OCI-LY7 (cell line): ENCODE data around the gene TNFRSF1A. TPM values are rescaled to one million over a fixed set of nuclear protein-coding genes. Genes with fewer than 3 reads are reported as not detected.

ENCODE experiments used
- BruUV-seq: library from RNA; stranded (reverse); fragments of 400-500 nt; replicated peaks from 2 replicates; lab custom pipeline; 2021; lab: Mats Ljungman, UMichigan
- CTCF ChIA-PET: fragments of 300-600 bp; sonication (Branson Sonifier 250); formaldehyde crosslinking; loops from one replicate; lab custom pipeline; 2022; ENCODE audit warnings: antibody characterized with exemption; ENCODE audit not compliant: unreplicated experiment; lab: Charles Lee
- POLR2A ChIA-PET: fragments of 300-600 bp; sonication (Branson Sonifier 250); formaldehyde crosslinking; loops from one replicate; lab custom pipeline; 2022; ENCODE audit warnings: antibody characterized with exemption; lab: Charles Lee
- DNase-seq: peaks from one replicate; pipeline ENCODE4 v3.0.0-alpha.2; 2015; ENCODE audit warnings: low spot score
- H2AFZ ChIP-seq: fragments of 200-600 bp; sonication (generic), shearing (Covaris generic); 2 replicates; pipeline ENCODE4 v1.6.1; 2014; ENCODE audit warnings: mild to moderate bottlenecking, antibody characterized with exemption, low read length, moderate library complexity
- H3K27ac ChIP-seq: fragments of 200-600 bp; sonication (generic); 2 replicates; pipeline ENCODE4 v1.5.1; 2014; ENCODE audit warnings: mixed run types, low read depth, mild to moderate bottlenecking, moderate library complexity, low read length, inconsistent platforms; ENCODE audit not compliant: poor library complexity, severe bottlenecking
- H3K36me3 ChIP-seq: fragments of 200-600 bp; sonication (generic); 2 replicates; pipeline ENCODE4 v1.6.1; 2014; ENCODE audit warnings: mild to moderate bottlenecking, antibody characterized with exemption, low read length, moderate library complexity, mixed read lengths; ENCODE audit not compliant: insufficient read depth
- H3K4me1 ChIP-seq: fragments of 200-600 bp; sonication (generic); 2 replicates; pipeline ENCODE4 v1.5.1; 2014; ENCODE audit warnings: mild to moderate bottlenecking, low read length; ENCODE audit not compliant: insufficient read depth, poor library complexity, severe bottlenecking
- H3K4me2 ChIP-seq: fragments of 200-600 bp; sonication (generic); 2 replicates; pipeline ENCODE4 v1.6.1; 2014; ENCODE audit warnings: mild to moderate bottlenecking, low read length
- H3K4me3 ChIP-seq: fragments of 200-600 bp; sonication (generic); 2 replicates; pipeline ENCODE4 v1.5.1; 2014; ENCODE audit warnings: mild to moderate bottlenecking, low read depth, low read length; ENCODE audit not compliant: poor library complexity, severe bottlenecking
- H3K79me2 ChIP-seq: fragments of 200-600 bp; sonication (generic); 2 replicates; pipeline ENCODE4 v1.6.1; 2016; ENCODE audit warnings: low read depth, mild to moderate bottlenecking, low read length, moderate library complexity, mixed read lengths; ENCODE audit not compliant: insufficient read depth
- H3K9me2 ChIP-seq: fragments of 200-600 bp; sonication (generic); 2 replicates; pipeline ENCODE4 v1.6.1; 2016; ENCODE audit warnings: mild to moderate bottlenecking, low read length, mixed read lengths; ENCODE audit not compliant: insufficient read depth
- H3K9me3 ChIP-seq: fragments of 200-600 bp; sonication (generic); 2 replicates; pipeline ENCODE4 v1.6.1; 2014; ENCODE audit warnings: mild to moderate bottlenecking, mixed run types, low read length, mixed read lengths
- H4K20me1 ChIP-seq: fragments of 200-600 bp; sonication (generic); 2 replicates; pipeline ENCODE4 v1.6.1; 2014; ENCODE audit warnings: mild to moderate bottlenecking, antibody characterized with exemption, low read length, moderate library complexity, mixed read lengths; ENCODE audit not compliant: insufficient read depth
- EZH2phosphoT487 ChIP-seq: fragments of 200-600 bp; sonication (generic); IDR thresholded peaks from 2 replicates; pipeline ENCODE4 v1.6.1; 2018; ENCODE audit warnings: low read depth, borderline replicate concordance, mild to moderate bottlenecking, mixed run types, antibody characterized with exemption, low read length, moderate library complexity, mixed read lengths
- intact Hi-C: fragments of 100-400 bp; cut with micrococcal nuclease; formaldehyde crosslinking; loops from one replicate; pipeline ENCODE4 v1.10.0; 2022; ENCODE audit not compliant: unreplicated experiment
- total RNA-seq, 2 experiments: library from RNA; depleted of rRNA in 1 of 2; stranded (reverse); fragments of >200 nt in 1 of 2; shearing (Covaris generic) in 1 of 2; gene quantifications; 2 replicates each; pipeline ENCODE4 v1.2.3, GENCODE V29; 2014 to 2022
- TF ChIP-seq, protein P1 (sequence below): fragments of 200-600 bp; sonication (generic); conservative IDR thresholded peaks from 2 replicates; pipeline ENCODE4 v1.5.1; 2014; ENCODE audit warnings: mild to moderate bottlenecking, antibody characterized with exemption, low read length, moderate library complexity, mixed read lengths

TNFRSF1A gene
- total RNA-seq, 2 experiments from 2014 or later: 37.3 to 50.9 TPM

DNA sequence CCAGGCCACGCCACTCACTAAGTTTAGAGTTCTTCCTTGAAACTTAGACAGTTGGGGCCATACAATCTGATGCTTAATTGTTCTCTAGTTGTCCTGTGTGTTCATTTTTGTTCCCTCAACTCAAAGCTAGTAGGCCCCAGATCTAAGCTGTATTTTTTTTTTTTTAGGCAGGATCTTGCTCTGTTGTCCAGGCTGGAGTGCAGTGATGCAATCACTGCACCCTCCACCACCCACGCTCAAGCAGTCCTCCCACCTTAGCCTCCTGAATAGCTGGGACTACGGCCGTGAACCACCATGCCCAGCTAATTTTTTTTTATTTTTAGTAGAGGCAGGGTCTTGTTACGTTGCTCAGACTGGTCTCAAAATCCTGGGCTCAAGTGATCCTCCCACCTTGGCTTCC, 7.5 kb downstream of the TNFRSF1A start:
- BruUV-seq: no TSS peak
- H3K27ac ChIP-seq: no peak overlapping the region
- H3K36me3 ChIP-seq: peaks cover 54% of the 10 kb centered on the region
- H3K9me3 ChIP-seq: no peaks in the 10 kb centered on the region
- no peak overlapping the region for H3K4me2 ChIP-seq
- ChIA-PET POLR2A (interaction anchor here (1.1 to 4.0 kb wide), 3 partner anchors 10 to 33 kb away, joined by 3 to 55 read pairs (median 15); no protein-coding TSS in a partner anchor), CTCF (interaction anchor here (1.0 to 1.8 kb wide), 5 partner anchors 11 to 131 kb away, joined by 3 to 9 read pairs (median 4); no protein-coding TSS in a partner anchor)
- intact Hi-C loops: loop anchor here (2.0 kb wide), 1 partner anchor 88 kb away; no protein-coding TSS in a partner anchor
- H3K79me2 ChIP-seq: peaks cover 38% of the 10 kb centered on the region; the same call in 1 of the 2 replicates
- no peak overlapping the region for H3K4me3 ChIP-seq
- no peaks in the 10 kb centered on the region for H4K20me1 ChIP-seq
- H3K9me2 ChIP-seq: no peaks in the 10 kb centered on the region
- TF ChIP-seq, protein P1, sequence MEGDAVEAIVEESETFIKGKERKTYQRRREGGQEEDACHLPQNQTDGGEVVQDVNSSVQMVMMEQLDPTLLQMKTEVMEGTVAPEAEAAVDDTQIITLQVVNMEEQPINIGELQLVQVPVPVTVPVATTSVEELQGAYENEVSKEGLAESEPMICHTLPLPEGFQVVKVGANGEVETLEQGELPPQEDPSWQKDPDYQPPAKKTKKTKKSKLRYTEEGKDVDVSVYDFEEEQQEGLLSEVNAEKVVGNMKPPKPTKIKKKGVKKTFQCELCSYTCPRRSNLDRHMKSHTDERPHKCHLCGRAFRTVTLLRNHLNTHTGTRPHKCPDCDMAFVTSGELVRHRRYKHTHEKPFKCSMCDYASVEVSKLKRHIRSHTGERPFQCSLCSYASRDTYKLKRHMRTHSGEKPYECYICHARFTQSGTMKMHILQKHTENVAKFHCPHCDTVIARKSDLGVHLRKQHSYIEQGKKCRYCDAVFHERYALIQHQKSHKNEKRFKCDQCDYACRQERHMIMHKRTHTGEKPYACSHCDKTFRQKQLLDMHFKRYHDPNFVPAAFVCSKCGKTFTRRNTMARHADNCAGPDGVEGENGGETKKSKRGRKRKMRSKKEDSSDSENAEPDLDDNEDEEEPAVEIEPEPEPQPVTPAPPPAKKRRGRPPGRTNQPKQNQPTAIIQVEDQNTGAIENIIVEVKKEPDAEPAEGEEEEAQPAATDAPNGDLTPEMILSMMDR: no peak
- TF ChIP-seq EZH2phosphoT487: no peak
- DNase-seq: no peak
- H3K4me1 ChIP-seq: peaks cover 68% of the 10 kb centered on the region
- no peak overlapping the region for H2AFZ ChIP-seq

DNA sequence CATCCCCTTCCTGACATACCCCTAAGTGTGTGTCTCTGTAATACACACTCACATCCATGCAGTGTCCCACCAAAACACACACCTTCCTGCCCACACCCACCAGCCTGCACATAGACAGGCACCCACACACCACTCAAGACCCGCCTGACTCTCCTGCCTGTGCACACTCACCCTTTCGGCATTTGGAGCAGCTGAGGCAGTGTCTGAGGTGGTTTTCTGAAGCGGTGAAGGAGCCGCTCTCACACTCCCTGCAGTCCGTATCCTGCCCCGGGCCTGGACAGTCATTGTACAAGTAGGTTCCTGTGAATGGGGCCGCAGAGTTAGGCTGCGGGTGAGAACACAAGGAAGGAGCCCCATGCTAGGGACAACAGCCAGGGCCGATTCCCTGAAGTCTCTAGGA, 8.3 kb downstream of the TNFRSF1A start:
- Histone ChIP-seq H3K9me2 (no peaks in the 10 kb centered on the region), H3K4me2 (no peak overlapping the region), H4K20me1 (no peaks in the 10 kb centered on the region), H3K4me1 (peaks cover 60% of the 10 kb centered on the region), H3K36me3 (peaks cover 57% of the 10 kb centered on the region), H3K79me2 (peaks cover 35% of the 10 kb centered on the region; the same call in 1 of the 2 replicates), H3K4me3 (no peak overlapping the region), H3K27ac (no peak overlapping the region), H2AFZ (no peak overlapping the region), H3K9me3 (no peaks in the 10 kb centered on the region)
- no peak for DNase-seq
- ChIA-PET CTCF (no interaction called here), POLR2A (interaction anchor here (1.1 to 4.0 kb wide), 2 partner anchors 26 to 34 kb away, joined by 3 to 55 read pairs; no protein-coding TSS in a partner anchor)
- BruUV-seq: no TSS peak
- intact Hi-C loops: no loop called here
- TF ChIP-seq EZH2phosphoT487: no peak
- TF ChIP-seq, protein P1: no peak

DNA sequence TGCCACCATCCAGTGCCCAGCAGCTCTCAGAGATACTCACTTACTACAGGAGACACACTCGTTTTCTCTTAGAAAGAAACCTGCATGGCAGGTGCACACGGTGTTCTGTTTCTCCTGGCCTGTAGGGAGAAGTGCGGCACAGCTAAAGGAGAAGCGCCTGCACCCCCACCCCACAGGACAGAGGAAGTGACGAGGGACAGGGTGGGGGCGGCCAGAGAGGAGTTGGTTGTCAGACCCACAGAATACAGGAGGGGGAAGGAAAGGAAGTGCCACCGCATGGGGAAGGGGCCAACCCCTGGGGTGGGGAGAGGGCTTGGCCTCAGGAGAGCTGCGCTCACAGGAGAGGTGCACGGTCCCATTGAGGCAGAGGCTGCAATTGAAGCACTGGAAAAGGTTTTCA, 8.8 kb downstream of the TNFRSF1A start:
- BruUV-seq: no TSS peak
- peaks cover 55% of the 10 kb centered on the region for H3K4me1 ChIP-seq
- intact Hi-C loops: no loop called here
- H3K9me3 ChIP-seq: no peaks in the 10 kb centered on the region
- H3K4me3 ChIP-seq: no peak overlapping the region
- no peaks in the 10 kb centered on the region for H4K20me1 ChIP-seq
- no peaks in the 10 kb centered on the region for H3K9me2 ChIP-seq
- ChIA-PET POLR2A (interaction anchor here (1.2 kb wide), 1 partner anchor 12 kb away, joined by 5 read pairs; no protein-coding TSS in a partner anchor), CTCF (interaction anchor here (0.9 kb wide), 1 partner anchor 38 kb away, joined by 3 read pairs; no protein-coding TSS in a partner anchor)
- no peak for DNase-seq
- H3K27ac ChIP-seq: no peak overlapping the region
- peaks cover 33% of the 10 kb centered on the region; the same call in 1 of the 2 replicates for H3K79me2 ChIP-seq
- no peak overlapping the region for H3K4me2 ChIP-seq
- peaks cover 62% of the 10 kb centered on the region for H3K36me3 ChIP-seq
- TF ChIP-seq, protein P1: no peak
- TF ChIP-seq EZH2phosphoT487: no peak
- H2AFZ ChIP-seq: no peak overlapping the region
